A673 (cell line): ENCODE results near the gene LMAN2. TPM values are rescaled to one million over a fixed set of nuclear protein-coding genes. Genes with fewer than 3 reads are reported as not detected.

Experiments
- BruUV-seq: library from RNA; stranded (reverse); fragments of 400-500 nt; replicated peaks from 2 replicates; lab custom pipeline; 2021; lab: Mats Ljungman, UMichigan
- CTCF ChIA-PET: fragments of 300-600 bp; sonication (Branson Sonifier 250); formaldehyde crosslinking; loops from one replicate; lab custom pipeline; 2022; ENCODE audit warnings: antibody characterized with exemption; lab: Charles Lee
- POLR2A ChIA-PET: fragments of 300-600 bp; sonication (Branson Sonifier 250); formaldehyde crosslinking; loops from one replicate; lab custom pipeline; 2022; ENCODE audit warnings: antibody characterized with exemption; ENCODE audit not compliant: low non-redundant PET; lab: Charles Lee
- DNase-seq: peaks from one replicate; pipeline ENCODE4 v3.0.0-alpha.2; 2015; ENCODE audit warnings: low spot score
- H3K27ac ChIP-seq: fragments of 200-600 bp; sonication (generic); 2 replicates; pipeline ENCODE4 v1.5.1; 2016; ENCODE audit warnings: mixed run types, low read depth, mild to moderate bottlenecking, mixed read lengths, antibody characterized with exemption, low read length; ENCODE audit not compliant: poor library complexity, severe bottlenecking
- H3K27me3 ChIP-seq: fragments of 200-600 bp; sonication (generic); replicated peaks from 2 replicates; pipeline ENCODE4 v1.6.1; 2017; ENCODE audit warnings: mixed run types, low read depth, mild to moderate bottlenecking, mixed read lengths, antibody characterized with exemption, low read length; ENCODE audit not compliant: insufficient read depth, poor library complexity
- H3K36me3 ChIP-seq: fragments of 200-600 bp; sonication (generic); 2 replicates; pipeline ENCODE4 v1.6.1; 2016; ENCODE audit warnings: mixed run types, mild to moderate bottlenecking, mixed read lengths, antibody characterized with exemption, low read length; ENCODE audit not compliant: insufficient read depth, poor library complexity, severe bottlenecking
- H3K4me1 ChIP-seq: fragments of 200-600 bp; sonication (generic); 2 replicates; pipeline ENCODE4 v1.6.1; 2017; ENCODE audit warnings: mixed run types, mild to moderate bottlenecking, mixed read lengths, antibody characterized with exemption, low read length; ENCODE audit not compliant: insufficient read depth, poor library complexity, severe bottlenecking
- H3K4me3 ChIP-seq: fragments of 200-600 bp; sonication (generic); 2 replicates; pipeline ENCODE4 v1.5.1; 2016; ENCODE audit warnings: low read depth, mixed run types, mild to moderate bottlenecking, mixed read lengths, low read length; ENCODE audit not compliant: poor library complexity, severe bottlenecking
- H3K9me3 ChIP-seq: fragments of 200-600 bp; sonication (generic); 2 replicates; pipeline ENCODE4 v1.6.1; 2016; ENCODE audit warnings: mixed run types, low read depth, mild to moderate bottlenecking, mixed read lengths, antibody characterized with exemption, low read length; ENCODE audit not compliant: poor library complexity, severe bottlenecking
- EZH2 ChIP-seq: fragments of 200-600 bp; sonication (generic); IDR thresholded peaks from 2 replicates; pipeline ENCODE4 v1.6.1; 2017; ENCODE audit warnings: borderline replicate concordance, low read depth, mild to moderate bottlenecking, mixed read lengths, antibody characterized with exemption, low read length; ENCODE audit not compliant: poor library complexity, severe bottlenecking
- intact Hi-C: fragments of 100-400 bp; cut with micrococcal nuclease; formaldehyde crosslinking; loops from one replicate; pipeline ENCODE4 v1.10.0; 2022; ENCODE audit not compliant: unreplicated experiment
- total RNA-seq: library from RNA; stranded (reverse); gene quantifications from 2 replicates; pipeline ENCODE4 v1.2.3, GENCODE V29; 2021
- TF ChIP-seq, protein P1 (sequence below): fragments of 300-800, 200-600 bp; sonication (generic); conservative IDR thresholded peaks from 2 replicates; pipeline ENCODE4 v1.5.1; 2017; ENCODE audit warnings: low read depth, mild to moderate bottlenecking, antibody characterized with exemption, low read length, moderate library complexity, mixed read lengths

LMAN2 gene
- total RNA-seq, 1 experiment from 2014 or later = 98.4 TPM

DNA sequence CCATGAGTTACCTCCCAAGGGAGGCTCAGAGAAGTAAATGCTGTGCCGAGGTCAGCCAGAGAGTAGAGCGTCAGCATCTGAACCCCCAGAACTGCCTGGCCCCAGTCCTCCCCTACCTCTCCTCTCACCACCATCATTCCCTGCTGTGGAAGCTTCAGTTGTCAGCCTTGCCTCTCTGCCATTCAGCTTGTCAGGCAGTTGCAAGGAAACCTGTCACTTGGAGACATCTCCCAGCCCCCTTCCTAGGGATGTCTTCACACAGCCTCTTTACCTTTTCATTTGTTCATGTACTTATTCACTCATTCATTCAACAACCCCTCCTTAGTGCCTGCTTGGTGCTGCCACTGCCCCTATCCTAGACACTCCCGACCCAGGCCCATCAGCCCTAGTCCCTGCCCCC is 8.4 kb upstream of the LMAN2 start:
- ChIA-PET CTCF (no interaction called here), POLR2A (no interaction called here)
- intact Hi-C loops = no loop called here
- TF ChIP-seq, protein P1, sequence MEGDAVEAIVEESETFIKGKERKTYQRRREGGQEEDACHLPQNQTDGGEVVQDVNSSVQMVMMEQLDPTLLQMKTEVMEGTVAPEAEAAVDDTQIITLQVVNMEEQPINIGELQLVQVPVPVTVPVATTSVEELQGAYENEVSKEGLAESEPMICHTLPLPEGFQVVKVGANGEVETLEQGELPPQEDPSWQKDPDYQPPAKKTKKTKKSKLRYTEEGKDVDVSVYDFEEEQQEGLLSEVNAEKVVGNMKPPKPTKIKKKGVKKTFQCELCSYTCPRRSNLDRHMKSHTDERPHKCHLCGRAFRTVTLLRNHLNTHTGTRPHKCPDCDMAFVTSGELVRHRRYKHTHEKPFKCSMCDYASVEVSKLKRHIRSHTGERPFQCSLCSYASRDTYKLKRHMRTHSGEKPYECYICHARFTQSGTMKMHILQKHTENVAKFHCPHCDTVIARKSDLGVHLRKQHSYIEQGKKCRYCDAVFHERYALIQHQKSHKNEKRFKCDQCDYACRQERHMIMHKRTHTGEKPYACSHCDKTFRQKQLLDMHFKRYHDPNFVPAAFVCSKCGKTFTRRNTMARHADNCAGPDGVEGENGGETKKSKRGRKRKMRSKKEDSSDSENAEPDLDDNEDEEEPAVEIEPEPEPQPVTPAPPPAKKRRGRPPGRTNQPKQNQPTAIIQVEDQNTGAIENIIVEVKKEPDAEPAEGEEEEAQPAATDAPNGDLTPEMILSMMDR = no peak
- no peak for TF ChIP-seq EZH2
- no peaks in the 10 kb centered on the region for H3K36me3 ChIP-seq
- no peak for DNase-seq
- peaks cover 6% of the 10 kb centered on the region for H3K4me1 ChIP-seq
- no peaks in the 10 kb centered on the region for H3K9me3 ChIP-seq
- H3K27me3 ChIP-seq = no peaks in the 10 kb centered on the region
- BruUV-seq = no TSS peak
- no peak overlapping the region for H3K4me3 ChIP-seq
- H3K27ac ChIP-seq = no peak overlapping the region

DNA sequence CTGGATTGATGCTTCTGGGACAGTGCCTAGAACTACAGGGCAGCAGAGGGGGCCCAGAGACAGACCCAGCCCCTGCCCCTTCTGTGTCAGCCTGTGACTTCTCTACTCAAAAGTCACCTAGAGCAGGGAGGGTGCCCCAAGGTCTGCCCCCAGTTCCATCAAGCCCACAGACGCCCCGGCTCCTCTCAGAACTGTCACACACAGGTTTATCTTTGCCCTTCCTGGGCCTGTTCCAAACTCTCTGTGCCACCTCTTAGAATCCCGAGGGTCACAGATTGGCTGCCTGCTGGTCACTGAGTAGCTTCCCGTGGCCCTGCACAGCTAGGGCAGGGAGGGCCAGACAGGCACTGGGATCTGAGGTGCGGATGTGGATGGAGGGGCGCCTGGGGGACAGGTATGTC is 8.0 kb upstream of the LMAN2 start:
- Histone ChIP-seq H3K4me3 (no peak overlapping the region), H3K27me3 (no peaks in the 10 kb centered on the region), H3K4me1 (peaks cover 6% of the 10 kb centered on the region), H3K36me3 (no peaks in the 10 kb centered on the region), H3K9me3 (no peaks in the 10 kb centered on the region), H3K27ac (no peak overlapping the region)
- no peak for DNase-seq
- TF ChIP-seq, protein P1 = no peak
- TF ChIP-seq EZH2 = no peak
- intact Hi-C loops = no loop called here
- CTCF ChIA-PET = no interaction called here
- BruUV-seq = no TSS peak
- POLR2A ChIA-PET = no interaction called here

DNA sequence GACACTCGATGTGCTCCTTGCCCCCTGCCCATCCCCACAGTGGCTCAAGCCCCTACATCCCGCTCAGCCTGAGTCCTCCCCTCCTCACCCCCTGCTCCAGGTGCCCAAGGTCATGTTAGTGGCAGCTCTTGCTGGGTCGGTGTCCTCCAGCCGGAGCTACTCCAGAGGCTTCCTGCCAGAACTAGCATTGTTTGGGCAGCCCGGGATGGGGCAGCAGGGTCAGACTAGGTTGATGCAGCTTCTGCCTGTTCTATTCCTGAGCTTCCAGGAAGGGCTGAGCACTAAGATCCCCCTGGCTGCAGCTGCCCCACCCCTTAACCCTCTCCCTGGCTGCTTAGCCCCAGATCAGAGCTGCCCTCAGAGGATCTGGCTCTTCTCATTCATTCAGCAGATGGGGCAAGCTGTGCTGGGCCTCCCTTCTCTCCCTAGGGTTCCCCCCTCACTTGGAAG is 6.9 kb upstream of the LMAN2 start:
- no peaks in the 10 kb centered on the region for H3K9me3 ChIP-seq
- H3K4me3 ChIP-seq = no peak overlapping the region
- H3K4me1 ChIP-seq = peaks cover 3% of the 10 kb centered on the region
- no peaks in the 10 kb centered on the region for H3K27me3 ChIP-seq
- ChIA-PET CTCF (no interaction called here), POLR2A (interaction anchor here (0.7 kb wide), 1 partner anchor 86 kb away, joined by 4 read pairs; no protein-coding TSS in a partner anchor)
- BruUV-seq = no TSS peak
- intact Hi-C loops = no loop called here
- no peak for DNase-seq
- H3K36me3 ChIP-seq = no peaks in the 10 kb centered on the region
- H3K27ac ChIP-seq = no peak overlapping the region
- TF ChIP-seq, protein P1 = no peak
- no peak for TF ChIP-seq EZH2
